Lower lobe of right lung (tissue), 2 donors: ENCODE results near the gene PPFIA1. TPM values are rescaled to one million over a fixed set of nuclear protein-coding genes. Genes with fewer than 3 reads are reported as not detected.
A peak's percentile ranks its signal among the peaks of the same experiment; 100 is the strongest.

Experiments used
- ATAC-seq, 2 donors: fragments of 200-7000 bp; cut with Tn5 transposase; one replicate each; pipeline ENCODE4 v1.9.1; 2020 to 2022; ENCODE audit warnings: mild to moderate bottlenecking in 2 of 2, moderate library complexity in 2 of 2
- DNase-seq: peaks from one replicate; pipeline ENCODE4 v3.0.0-alpha.2; 2020
- H3K27ac ChIP-seq: fragments of 200-600 bp; one replicate; pipeline ENCODE4 v1.8.0; 2022
- H3K27me3 ChIP-seq: fragments of 200-600 bp; one replicate; pipeline ENCODE4 v1.8.0; 2022; ENCODE audit warnings: low read depth
- H3K36me3 ChIP-seq: fragments of 200-600 bp; one replicate; pipeline ENCODE4 v1.8.0; 2022; ENCODE audit warnings: mild to moderate bottlenecking
- H3K4me1 ChIP-seq: fragments of 200-600 bp; one replicate; pipeline ENCODE4 v1.8.0; 2022
- H3K4me3 ChIP-seq: fragments of 200-600 bp; one replicate; pipeline ENCODE4 v1.8.0; 2022; ENCODE audit warnings: mild to moderate bottlenecking
- H3K9me3 ChIP-seq: fragments of 200-600 bp; one replicate; pipeline ENCODE4 v1.8.0; 2022
- intact Hi-C: fragments of 100-400 bp; cut with DNase I; formaldehyde crosslinking; loops from one replicate; pipeline ENCODE4 v1.11.0; 2022
- total RNA-seq: library from RNA; stranded (reverse); fragmentation: NEBNext Ultra II Directional; extraction: Animal tissue kit (Norgen Biotek cat#: 25700); gene quantifications from one replicate; pipeline ENCODE4 v1.2.1, GENCODE V29; 2021
- TF ChIP-seq, protein P1 (sequence below): fragments of 200-600 bp; IDR thresholded peaks from one replicate; pipeline ENCODE4 v1.8.0; 2022; ENCODE audit warnings: antibody characterized with exemption, mild to moderate bottlenecking
- donor health status: DM: no; HTN: yes; CAD: no; lungs with severe emphysema.

PPFIA1 gene
- total RNA-seq, 1 donor from 2014 or later = 81.0 TPM

DNA sequence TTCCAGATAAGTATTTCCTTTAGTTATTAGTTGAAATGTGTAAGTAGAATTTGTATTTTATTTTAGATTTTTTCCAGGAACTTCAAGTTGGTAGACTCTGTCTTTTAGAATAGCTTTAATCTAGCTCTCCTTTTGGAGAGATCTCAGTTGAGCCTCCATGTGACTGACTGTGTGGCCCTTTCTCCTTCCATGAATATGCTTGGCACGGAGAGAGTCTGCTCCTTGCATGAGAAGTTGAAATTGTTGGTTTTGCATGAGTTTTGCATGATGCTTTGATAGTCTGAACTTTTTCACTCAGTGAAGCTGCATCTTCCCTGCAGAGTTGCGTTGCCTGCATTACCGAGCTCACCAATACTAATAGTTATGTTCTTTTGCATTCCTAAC lies 95.0 kb downstream of the PPFIA1 start:
- Histone ChIP-seq H3K36me3 (peaks cover 77% of the 10 kb centered on the region), H3K4me3 (no peak overlapping the region), H3K4me1 (no peaks in the 10 kb centered on the region), H3K27ac (no peak overlapping the region), H3K27me3 (no peaks in the 10 kb centered on the region), H3K9me3 (no peaks in the 10 kb centered on the region)
- intact Hi-C loops = no loop called here
- TF ChIP-seq, protein P1, sequence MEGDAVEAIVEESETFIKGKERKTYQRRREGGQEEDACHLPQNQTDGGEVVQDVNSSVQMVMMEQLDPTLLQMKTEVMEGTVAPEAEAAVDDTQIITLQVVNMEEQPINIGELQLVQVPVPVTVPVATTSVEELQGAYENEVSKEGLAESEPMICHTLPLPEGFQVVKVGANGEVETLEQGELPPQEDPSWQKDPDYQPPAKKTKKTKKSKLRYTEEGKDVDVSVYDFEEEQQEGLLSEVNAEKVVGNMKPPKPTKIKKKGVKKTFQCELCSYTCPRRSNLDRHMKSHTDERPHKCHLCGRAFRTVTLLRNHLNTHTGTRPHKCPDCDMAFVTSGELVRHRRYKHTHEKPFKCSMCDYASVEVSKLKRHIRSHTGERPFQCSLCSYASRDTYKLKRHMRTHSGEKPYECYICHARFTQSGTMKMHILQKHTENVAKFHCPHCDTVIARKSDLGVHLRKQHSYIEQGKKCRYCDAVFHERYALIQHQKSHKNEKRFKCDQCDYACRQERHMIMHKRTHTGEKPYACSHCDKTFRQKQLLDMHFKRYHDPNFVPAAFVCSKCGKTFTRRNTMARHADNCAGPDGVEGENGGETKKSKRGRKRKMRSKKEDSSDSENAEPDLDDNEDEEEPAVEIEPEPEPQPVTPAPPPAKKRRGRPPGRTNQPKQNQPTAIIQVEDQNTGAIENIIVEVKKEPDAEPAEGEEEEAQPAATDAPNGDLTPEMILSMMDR = no peak
- DNase-seq (no peak), ATAC-seq (no peak)

DNA sequence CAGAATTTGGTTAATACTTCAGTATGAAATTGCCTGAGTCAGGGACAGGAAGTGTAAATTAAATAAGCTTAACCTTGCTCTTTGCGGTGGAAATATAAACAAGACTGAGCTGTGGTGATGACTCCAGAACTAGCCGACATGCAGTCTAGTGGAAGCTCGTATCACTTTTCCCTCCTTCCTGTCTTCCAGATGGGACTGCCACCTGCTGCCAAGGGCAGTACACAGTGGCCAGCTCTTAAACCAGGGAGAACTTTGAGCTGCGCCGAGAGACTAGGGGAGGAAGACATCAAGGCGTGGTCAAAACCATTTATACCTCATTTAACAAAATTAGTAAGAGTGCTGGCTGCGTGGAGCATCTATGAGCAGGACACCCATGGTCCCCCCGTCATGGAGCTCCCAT lies 96.6 kb downstream of the PPFIA1 start:
- Histone ChIP-seq H3K27me3 (no peaks in the 10 kb centered on the region), H3K9me3 (no peaks in the 10 kb centered on the region), H3K27ac (no peak overlapping the region), H3K36me3 (peaks cover 63% of the 10 kb centered on the region), H3K4me1 (no peaks in the 10 kb centered on the region), H3K4me3 (no peak overlapping the region)
- TF ChIP-seq, protein P1 = no peak
- ATAC-seq (no peak), DNase-seq (no peak)
- intact Hi-C loops = no loop called here

DNA sequence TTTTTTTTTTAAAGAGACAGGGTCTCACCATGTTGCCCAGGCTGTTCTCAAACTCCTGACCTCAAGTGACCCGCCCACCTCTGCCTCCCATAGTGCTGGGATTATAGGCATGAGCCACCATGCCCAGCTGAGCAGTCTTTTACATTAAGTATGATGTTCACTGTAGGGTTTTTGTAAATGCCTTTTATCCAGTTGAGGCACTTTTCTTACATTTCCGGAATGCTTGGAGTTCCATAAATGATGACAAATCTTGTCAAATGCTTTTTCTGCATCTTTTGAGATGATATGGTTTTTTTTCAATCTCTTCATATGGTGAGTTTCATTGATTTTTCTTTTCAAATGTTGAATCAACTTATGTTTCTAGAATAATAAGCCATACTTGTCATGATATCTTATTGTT lies 98.5 kb downstream of the PPFIA1 start:
- intact Hi-C loops = no loop called here
- TF ChIP-seq, protein P1 = no peak
- H3K36me3 ChIP-seq = peaks cover 65% of the 10 kb centered on the region
- no peak overlapping the region for H3K27ac ChIP-seq
- ATAC-seq (no peak), DNase-seq (no peak)
- H3K27me3 ChIP-seq = no peaks in the 10 kb centered on the region
- no peaks in the 10 kb centered on the region for H3K4me1 ChIP-seq
- no peak overlapping the region for H3K4me3 ChIP-seq
- no peaks in the 10 kb centered on the region for H3K9me3 ChIP-seq

DNA sequence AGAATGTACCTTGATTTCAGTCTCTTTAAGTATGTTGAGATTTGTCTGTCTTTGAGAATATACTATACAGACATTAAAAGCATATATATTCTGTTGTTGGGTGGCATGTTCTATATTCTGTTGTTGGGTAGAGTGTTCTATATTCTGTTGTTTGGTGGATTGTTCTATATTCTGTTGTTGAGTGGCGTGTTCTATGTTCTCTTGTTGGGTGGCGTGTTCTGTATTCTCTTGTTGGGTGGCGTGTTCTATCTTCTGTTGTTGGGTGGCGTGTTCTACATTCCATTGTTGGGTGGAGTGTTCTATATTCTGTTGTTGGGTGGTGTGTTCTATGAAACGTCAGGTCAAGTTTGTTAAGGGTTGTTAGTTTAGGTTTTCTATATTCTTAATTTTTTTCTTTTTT lies 100.8 kb downstream of the PPFIA1 start:
- TF ChIP-seq, protein P1 = no peak
- ATAC-seq (peak; percentile 54 to 65), DNase-seq (no peak)
- Histone ChIP-seq H3K36me3 (peaks cover 68% of the 10 kb centered on the region), H3K9me3 (no peaks in the 10 kb centered on the region), H3K4me3 (no peak overlapping the region), H3K4me1 (no peaks in the 10 kb centered on the region), H3K27me3 (no peaks in the 10 kb centered on the region), H3K27ac (no peak overlapping the region)
- intact Hi-C loops = no loop called here

DNA sequence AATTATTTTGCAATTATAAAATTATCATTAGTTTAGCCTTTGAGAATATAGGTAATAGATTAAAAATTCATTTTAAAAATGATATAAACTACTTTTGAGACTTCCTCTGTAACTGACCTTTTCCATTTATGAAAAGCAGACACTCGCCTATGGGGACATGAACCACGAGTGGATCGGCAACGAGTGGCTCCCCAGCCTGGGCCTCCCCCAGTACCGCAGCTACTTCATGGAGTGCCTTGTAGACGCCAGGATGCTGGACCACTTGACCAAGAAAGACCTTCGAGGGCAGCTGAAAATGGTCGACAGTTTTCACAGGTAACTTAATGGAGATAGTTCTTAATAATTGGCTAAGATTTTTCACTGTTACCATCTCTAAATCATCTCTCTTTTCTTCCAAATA lies 101.6 kb downstream of the PPFIA1 start:
- no peaks in the 10 kb centered on the region for H3K9me3 ChIP-seq
- TF ChIP-seq, protein P1 = no peak
- no peaks in the 10 kb centered on the region for H3K4me1 ChIP-seq
- ATAC-seq = no peak
- no peaks in the 10 kb centered on the region for H3K27me3 ChIP-seq
- peaks cover 74% of the 10 kb centered on the region for H3K36me3 ChIP-seq
- no peak overlapping the region for H3K27ac ChIP-seq
- no peak for DNase-seq
- H3K4me3 ChIP-seq = no peak overlapping the region
- intact Hi-C loops = no loop called here

DNA sequence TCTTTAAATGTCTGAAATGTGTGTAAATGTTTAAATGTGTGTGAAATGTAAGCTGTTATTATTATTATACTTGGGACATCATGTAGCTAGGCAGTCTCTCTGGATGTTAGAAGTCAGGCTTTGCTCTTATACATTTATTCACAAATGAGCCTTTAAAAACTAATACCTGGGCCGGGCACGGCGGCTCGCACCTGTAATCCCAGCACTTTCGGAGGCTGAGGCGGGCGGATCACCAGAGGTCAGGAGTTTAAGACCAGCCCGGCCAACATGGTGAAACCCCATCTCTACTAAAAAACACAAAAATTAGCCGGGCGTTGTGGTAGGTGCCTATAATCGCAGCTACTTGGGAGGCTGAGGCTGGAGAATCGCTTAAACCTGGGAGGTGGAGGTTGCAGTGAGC lies 106.1 kb downstream of the PPFIA1 start:
- peaks cover 88% of the 10 kb centered on the region for H3K36me3 ChIP-seq
- no peak for DNase-seq
- no peak for ATAC-seq
- TF ChIP-seq, protein P1 = no peak
- H3K4me3 ChIP-seq = no peak overlapping the region
- intact Hi-C loops = no loop called here
- no peaks in the 10 kb centered on the region for H3K27me3 ChIP-seq
- no peaks in the 10 kb centered on the region for H3K9me3 ChIP-seq
- H3K4me1 ChIP-seq = no peaks in the 10 kb centered on the region
- H3K27ac ChIP-seq = no peak overlapping the region
